HL-60/S4 treated with retinoic acid at 250 ng/mL for 4 days and 3 days (cell line): Measurements from ENCODE around the gene PIAS4.

Experiments
- in situ Hi-C: fragments of 300-500 bp; cut with MboI; formaldehyde crosslinking; loops from 2 replicates; pipeline ENCODE4 v1.7.0; 2022; ENCODE audit warnings: low sequenced_read_pairs

PIAS4 gene

GRCh38 chr19:4068047-4068966, 60.8 kb downstream of the PIAS4 start:
- in situ Hi-C loops, result no loop called here

- in situ Hi-C loops, result no loop called here
These were observed 61.9 kb downstream of the PIAS4 start for GRCh38 chr19:4069331-4069959.

- in situ Hi-C loops, result no loop called here
These were observed 64.1 kb downstream of the PIAS4 start for GRCh38 chr19:4071610-4072009.

GRCh38 chr19:4075373-4075772, 67.8 kb downstream of the PIAS4 start:
- in situ Hi-C loops, result no loop called here

- in situ Hi-C loops, result no loop called here
These were observed 69.5 kb downstream of the PIAS4 start for GRCh38 chr19:4077007-4077374.

- in situ Hi-C loops, result no loop called here
These were observed 70.5 kb downstream of the PIAS4 start for GRCh38 chr19:4077800-4078684.

- in situ Hi-C loops, result no loop called here
These were observed 72.9 kb downstream of the PIAS4 start for GRCh38 chr19:4080473-4080872.

GRCh38 chr19:4081441-4082129, 74.0 kb downstream of the PIAS4 start:
- in situ Hi-C loops, result no loop called here

- in situ Hi-C loops, result no loop called here
These were observed 74.6 kb downstream of the PIAS4 start for GRCh38 chr19:4082172-4082571.

- in situ Hi-C loops, result no loop called here
These were observed 76.4 kb downstream of the PIAS4 start for GRCh38 chr19:4083677-4084546.

- in situ Hi-C loops, result no loop called here
These were observed 77.0 kb downstream of the PIAS4 start for GRCh38 chr19:4084547-4084877.

GRCh38 chr19:4086411-4086867, 78.9 kb downstream of the PIAS4 start:
- in situ Hi-C loops, result no loop called here

- in situ Hi-C loops, result no loop called here
These were observed 80.5 kb downstream of the PIAS4 start for GRCh38 chr19:4087787-4088679.

- in situ Hi-C loops, result no loop called here
These were observed 81.4 kb downstream of the PIAS4 start for GRCh38 chr19:4088975-4089374.
